GM10266 (cell line): ENCODE results near the gene DIP2C.
"Not testable (repeated sequence)": the region's sequence is repeated elsewhere in the genome, so short reads cannot be mapped to it uniquely, and the experiment has no call there.

Source experiments
- DNase-seq: peaks from one replicate; pipeline ENCODE4 v3.0.0; 2012; ENCODE audit errors: extremely low spot score
- TF ChIP-seq, protein P1 (sequence below): IDR thresholded peaks from 2 replicates; pipeline ENCODE4 v1.5.1; 2012; ENCODE audit warnings: mild to moderate bottlenecking, low read depth; ENCODE audit not compliant: control insufficient read depth, insufficient read depth; ENCODE audit errors: missing control alignments

The DIP2C gene

DNA sequence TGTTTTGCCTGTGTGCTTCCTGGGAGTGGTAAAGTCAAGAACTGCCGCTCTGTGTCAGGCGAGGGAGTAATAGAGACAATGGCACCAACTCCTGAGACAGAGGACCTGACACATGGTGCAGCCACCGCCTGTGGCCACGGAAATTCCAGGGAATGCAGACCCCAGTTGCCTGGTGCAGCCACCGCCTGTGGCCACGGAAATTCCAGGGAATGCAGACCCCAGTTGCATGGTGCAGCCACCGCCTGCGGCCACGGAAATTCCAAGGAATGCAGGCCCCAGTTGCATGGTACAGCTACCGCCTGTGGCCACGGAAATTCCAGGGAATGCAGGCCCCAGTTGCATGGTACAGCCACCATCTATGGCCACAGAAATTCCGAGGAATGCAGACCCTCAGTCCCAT is 8.7 kb downstream of the DIP2C start:
- DNase-seq = no peak
- TF ChIP-seq, protein P1, sequence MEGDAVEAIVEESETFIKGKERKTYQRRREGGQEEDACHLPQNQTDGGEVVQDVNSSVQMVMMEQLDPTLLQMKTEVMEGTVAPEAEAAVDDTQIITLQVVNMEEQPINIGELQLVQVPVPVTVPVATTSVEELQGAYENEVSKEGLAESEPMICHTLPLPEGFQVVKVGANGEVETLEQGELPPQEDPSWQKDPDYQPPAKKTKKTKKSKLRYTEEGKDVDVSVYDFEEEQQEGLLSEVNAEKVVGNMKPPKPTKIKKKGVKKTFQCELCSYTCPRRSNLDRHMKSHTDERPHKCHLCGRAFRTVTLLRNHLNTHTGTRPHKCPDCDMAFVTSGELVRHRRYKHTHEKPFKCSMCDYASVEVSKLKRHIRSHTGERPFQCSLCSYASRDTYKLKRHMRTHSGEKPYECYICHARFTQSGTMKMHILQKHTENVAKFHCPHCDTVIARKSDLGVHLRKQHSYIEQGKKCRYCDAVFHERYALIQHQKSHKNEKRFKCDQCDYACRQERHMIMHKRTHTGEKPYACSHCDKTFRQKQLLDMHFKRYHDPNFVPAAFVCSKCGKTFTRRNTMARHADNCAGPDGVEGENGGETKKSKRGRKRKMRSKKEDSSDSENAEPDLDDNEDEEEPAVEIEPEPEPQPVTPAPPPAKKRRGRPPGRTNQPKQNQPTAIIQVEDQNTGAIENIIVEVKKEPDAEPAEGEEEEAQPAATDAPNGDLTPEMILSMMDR = no peak

DNA sequence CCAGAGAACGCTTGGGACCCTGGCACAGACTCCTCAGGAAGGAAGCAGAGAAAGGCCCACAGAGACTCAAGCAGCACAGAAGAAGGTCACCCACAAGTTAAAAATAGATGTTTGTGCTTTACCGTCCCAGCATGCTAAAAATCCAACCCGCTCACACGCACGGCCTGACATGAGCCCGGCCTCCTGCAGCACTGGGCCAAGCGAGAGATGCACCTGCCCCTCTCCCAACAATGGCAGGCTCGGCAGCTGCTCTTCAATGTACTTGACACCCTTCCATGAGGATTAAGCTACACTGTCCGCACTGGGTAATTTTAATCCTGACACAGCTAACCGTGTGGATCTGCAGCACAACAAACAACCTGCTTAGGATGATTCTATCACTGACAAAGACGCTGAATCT is 9.3 kb downstream of the DIP2C start:
- TF ChIP-seq, protein P1 = no peak
- no peak for DNase-seq

DNA sequence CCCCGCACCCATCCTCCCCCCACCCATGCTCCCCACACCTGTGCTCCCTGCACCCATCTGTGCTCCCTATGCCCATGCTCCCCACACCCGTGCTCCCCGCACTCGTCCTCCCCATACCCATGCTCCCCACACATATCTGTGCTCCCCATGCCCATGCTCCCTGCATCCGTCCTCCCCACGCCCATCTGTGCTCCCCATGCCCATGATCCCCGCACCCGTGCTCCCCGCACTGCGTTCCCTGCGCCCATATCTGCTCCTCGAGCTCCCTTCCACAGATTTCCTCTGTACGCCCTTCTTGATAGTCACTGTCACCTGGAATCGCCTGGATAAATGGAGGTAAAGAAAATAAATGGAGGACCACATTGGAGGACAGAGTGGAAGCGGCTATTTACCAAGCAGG is 9.9 kb downstream of the DIP2C start:
- TF ChIP-seq, protein P1 = no peak
- DNase-seq = no peak

DNA sequence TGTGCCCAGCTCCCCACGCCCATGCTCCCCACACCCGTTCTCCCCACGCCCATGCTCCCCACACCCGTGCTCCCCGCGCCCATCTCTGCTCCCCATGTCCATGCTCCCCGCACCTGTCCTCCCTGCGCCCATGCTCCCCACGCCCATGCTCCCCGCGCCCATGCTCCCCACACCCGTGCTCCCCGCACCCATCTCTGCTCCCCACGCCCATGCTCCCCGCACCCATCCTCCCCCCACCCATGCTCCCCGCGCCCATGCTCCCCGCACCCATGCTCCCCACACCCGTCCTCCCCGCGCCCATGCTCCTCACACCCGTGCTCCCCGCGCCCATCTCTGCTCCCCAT is 10.8 kb downstream of the DIP2C start:
- not testable (repeated sequence) for DNase-seq

DNA sequence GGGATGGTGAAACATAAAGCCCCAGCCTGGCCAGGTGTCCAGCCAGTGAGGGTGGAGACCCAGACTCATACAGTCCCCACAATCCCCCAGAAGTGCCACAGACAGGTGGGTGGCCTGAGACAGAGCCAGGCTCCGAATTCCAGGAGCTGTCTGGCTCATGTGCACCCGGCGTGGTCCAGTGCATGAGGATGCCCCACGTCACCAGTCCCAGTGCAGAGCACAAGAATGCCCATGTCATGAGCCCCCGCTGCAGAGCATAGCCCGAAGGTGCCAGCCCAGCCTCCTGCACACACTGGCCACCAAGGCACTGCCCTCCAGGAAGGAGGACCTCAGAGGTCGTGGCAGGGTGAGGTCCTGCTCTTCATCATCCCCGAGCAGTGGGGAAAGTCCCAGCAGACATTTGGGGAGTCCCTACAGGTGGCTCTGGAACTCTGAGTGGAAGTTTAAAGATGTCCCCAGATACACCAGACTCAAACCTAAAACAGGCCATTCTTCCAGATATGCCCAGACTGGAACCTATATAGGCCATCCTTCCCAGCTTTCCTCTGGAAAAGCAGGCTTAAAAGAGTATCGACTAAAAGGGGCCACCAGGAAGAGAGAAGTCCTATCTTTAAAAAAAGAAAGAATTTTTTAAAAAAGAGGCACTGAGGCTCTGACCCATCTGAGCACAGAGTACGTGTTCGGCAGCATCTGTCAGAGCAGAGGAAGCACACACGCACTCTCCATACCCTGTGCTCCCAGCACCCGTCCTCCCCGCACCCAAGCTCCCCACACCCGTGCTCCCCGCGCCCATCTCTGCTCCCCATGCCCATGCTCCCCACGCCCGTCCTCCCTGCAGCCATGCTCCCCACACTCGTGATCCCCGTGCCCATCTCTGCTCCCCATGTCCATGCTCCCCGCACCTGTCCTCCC is 11.5 kb downstream of the DIP2C start:
- DNase-seq = no peak
- TF ChIP-seq, protein P1 = no peak

DNA sequence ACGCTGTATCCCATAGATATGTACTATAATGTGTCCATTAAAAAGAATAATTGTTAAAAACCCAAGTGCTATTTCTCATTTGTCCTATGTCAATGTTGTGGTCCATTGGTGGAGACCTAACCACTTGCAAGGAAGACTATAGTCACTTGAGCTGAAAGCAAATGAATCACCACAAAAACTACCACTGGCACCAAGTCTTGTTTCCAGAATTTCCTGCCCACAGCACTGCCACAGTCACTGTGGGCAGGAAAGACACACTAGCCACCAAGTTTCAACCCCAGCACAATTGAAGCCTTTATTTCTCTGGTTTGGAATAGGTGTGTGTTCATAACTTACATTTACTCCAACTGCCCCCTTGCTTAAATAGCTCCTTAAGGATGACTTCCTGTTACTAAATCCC is 12.4 kb downstream of the DIP2C start:
- no peak for DNase-seq
- TF ChIP-seq, protein P1 = no peak

DNA sequence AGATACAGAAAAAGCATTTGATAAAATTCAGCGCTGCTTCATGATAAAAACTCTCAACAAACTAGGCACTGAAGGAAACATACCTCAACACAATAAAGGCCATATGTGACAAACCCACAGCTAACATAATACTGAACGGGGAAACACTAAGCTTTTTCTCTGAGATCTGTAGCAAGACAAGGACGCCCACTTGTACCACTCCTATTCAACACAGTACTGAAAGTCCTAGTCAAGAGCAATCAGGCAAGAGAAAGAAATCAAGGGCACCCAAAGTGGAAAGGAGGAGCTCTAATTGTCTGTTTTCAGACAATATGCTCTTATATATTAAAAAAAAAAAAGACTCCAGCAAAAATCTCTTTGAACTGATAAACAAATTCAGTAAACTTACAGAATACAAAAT is 13.3 kb downstream of the DIP2C start:
- TF ChIP-seq, protein P1 = no peak
- no peak for DNase-seq
